ENCODE results near the gene EIF4G3. TPM values are rescaled to one million over a fixed set of nuclear protein-coding genes. Genes with fewer than 3 reads are reported as not detected.

The EIF4G3 gene
- total RNA-seq, 1 donor from 2014 or later = 43.0 TPM

DNA sequence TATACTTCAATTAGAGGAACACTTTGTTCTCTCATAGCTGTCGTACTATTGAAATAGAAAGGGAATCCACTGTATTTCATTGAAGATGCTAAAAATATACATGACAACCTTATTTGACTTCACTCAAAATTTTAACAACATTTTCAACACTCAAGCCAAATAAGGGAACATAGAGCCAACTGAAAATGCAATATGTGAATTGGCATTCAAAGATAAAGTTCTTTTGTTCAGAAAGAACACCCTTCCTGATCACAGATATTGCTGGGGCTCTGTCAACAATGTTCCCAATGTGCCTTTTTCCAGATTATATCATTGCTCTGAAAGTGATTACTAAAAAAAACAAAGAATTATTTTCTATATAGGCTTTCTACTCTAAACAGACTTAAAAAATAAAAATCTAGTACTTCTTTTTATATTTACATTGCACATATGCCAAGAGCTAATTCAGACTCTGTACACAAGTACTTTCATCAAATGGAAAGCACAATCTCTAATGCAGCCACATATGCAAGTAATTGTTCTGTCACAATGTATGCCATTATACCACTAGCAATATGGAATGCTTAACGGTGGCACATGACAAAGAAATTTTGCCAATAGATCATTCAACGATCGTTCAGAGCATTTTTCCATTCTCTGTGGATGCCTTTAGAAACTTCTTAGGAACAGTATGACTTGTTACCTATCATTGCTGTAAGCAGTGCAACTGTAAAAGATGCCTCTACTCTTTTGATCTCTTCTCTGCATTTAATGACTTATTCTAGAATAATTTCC lies 171.0 kb downstream of the EIF4G3 start:
- H3K27ac ChIP-seq = no peak overlapping the region
- TF ChIP-seq, protein P1, sequence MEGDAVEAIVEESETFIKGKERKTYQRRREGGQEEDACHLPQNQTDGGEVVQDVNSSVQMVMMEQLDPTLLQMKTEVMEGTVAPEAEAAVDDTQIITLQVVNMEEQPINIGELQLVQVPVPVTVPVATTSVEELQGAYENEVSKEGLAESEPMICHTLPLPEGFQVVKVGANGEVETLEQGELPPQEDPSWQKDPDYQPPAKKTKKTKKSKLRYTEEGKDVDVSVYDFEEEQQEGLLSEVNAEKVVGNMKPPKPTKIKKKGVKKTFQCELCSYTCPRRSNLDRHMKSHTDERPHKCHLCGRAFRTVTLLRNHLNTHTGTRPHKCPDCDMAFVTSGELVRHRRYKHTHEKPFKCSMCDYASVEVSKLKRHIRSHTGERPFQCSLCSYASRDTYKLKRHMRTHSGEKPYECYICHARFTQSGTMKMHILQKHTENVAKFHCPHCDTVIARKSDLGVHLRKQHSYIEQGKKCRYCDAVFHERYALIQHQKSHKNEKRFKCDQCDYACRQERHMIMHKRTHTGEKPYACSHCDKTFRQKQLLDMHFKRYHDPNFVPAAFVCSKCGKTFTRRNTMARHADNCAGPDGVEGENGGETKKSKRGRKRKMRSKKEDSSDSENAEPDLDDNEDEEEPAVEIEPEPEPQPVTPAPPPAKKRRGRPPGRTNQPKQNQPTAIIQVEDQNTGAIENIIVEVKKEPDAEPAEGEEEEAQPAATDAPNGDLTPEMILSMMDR (IDR thresholded peaks at IDR 0.05) = no peak
- H3K36me3 ChIP-seq = no peaks in the 10 kb centered on the region
- no peaks in the 10 kb centered on the region for H3K4me1 ChIP-seq
- no peaks in the 10 kb centered on the region for H3K27me3 ChIP-seq (ENCODE audit: low read depth)
- intact Hi-C loops (cut with DNase I) = no loop called here
- ATAC-seq (no peak), DNase-seq (no peak)
- H3K4me3 ChIP-seq = no peak overlapping the region
- no peaks in the 10 kb centered on the region for H3K9me3 ChIP-seq

DNA sequence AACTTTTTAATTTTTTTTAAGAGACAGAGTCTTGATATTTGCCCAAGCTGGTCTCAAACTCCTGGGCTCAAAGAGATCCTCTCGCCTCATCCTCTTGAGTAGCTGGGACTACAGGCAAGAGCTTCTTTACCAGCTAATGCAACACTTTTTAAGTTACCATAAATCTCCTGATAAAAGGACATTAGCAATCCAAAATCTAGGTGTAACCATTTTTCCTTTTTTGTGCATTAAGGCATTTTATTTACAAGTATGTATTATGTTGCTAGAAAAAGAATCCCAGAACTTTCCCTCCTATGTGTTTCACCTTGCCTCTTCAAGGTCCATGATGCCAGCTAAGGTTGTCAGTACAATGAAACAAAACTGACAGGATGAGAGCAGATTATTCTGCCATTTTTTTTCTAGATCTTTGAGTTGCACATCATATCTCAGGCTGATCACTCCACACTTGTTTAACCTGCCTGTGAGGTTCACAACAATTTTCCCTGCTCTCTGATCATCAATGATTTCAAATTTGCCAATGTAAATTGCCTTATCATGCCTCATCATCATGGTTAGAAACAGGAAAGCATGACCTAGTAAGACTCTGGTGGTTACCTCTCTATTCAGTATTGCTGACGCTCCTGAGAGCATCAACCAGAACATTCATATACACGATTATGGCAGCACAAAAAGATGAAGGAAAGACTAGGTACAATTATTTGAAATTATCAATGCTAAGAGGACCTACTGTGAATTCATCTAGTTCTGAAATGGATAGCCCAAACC lies 173.2 kb downstream of the EIF4G3 start:
- DNase-seq = no peak
- TF ChIP-seq, protein P1 (IDR thresholded peaks at IDR 0.05) = no peak
- Histone ChIP-seq H3K9me3 (no peaks in the 10 kb centered on the region), H3K4me3 (no peak overlapping the region), H3K27me3 (ENCODE audit: low read depth) (no peaks in the 10 kb centered on the region), H3K27ac (no peak overlapping the region), H3K36me3 (no peaks in the 10 kb centered on the region), H3K4me1 (no peaks in the 10 kb centered on the region)
- ATAC-seq = no peak
- intact Hi-C loops (cut with DNase I) = no loop called here

DNA sequence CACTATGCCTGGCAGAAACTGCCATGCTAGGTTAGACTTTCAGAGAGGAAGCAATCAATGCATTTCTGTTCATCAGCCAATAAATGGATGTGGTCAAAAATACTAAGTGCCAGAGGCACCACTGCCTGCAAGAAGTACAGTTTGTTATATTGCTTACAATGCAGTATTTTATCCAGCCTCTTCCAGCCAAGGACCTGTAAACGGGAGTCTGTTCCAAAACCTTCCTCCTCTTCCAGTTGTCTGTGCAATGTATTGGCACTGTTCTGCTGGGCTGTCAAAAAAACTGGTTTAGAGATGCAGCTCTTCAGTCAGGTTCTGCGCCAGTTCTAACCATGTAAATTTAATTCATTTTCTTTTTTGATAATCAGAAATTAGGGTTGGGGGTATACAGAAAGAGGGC lies 175.7 kb downstream of the EIF4G3 start:
- Histone ChIP-seq H3K4me3 (no peak overlapping the region), H3K36me3 (no peaks in the 10 kb centered on the region), H3K9me3 (no peaks in the 10 kb centered on the region), H3K4me1 (no peaks in the 10 kb centered on the region), H3K27ac (no peak overlapping the region), H3K27me3 (ENCODE audit: low read depth) (no peaks in the 10 kb centered on the region)
- no peak for DNase-seq
- no peak for ATAC-seq
- intact Hi-C loops (cut with DNase I) = no loop called here
- TF ChIP-seq, protein P1 (IDR thresholded peaks at IDR 0.05) = no peak

DNA sequence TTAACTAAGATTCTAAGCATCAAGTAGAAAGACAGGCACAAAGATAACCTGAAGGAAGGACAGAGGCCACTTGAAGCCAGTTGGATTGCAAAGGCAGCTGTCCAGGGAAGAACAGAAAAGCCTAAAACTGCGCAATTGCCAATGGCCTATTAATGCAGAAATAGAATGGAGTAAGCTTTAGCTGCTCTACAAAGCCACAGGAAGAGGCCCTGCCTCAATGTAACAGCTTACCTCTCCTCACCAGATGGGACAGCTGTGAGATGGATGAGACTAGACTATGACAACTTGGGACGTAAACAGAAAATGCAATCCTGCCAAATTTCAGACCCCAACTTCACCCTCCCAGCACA lies 176.5 kb downstream of the EIF4G3 start:
- no peaks in the 10 kb centered on the region for H3K4me1 ChIP-seq
- intact Hi-C loops (cut with DNase I) = no loop called here
- H3K27ac ChIP-seq = no peak overlapping the region
- H3K4me3 ChIP-seq = no peak overlapping the region
- no peaks in the 10 kb centered on the region for H3K9me3 ChIP-seq
- H3K27me3 ChIP-seq (ENCODE audit: low read depth) = no peaks in the 10 kb centered on the region
- no peaks in the 10 kb centered on the region for H3K36me3 ChIP-seq
- TF ChIP-seq, protein P1 (IDR thresholded peaks at IDR 0.05) = no peak
- no peak for DNase-seq
- ATAC-seq = no peak

DNA sequence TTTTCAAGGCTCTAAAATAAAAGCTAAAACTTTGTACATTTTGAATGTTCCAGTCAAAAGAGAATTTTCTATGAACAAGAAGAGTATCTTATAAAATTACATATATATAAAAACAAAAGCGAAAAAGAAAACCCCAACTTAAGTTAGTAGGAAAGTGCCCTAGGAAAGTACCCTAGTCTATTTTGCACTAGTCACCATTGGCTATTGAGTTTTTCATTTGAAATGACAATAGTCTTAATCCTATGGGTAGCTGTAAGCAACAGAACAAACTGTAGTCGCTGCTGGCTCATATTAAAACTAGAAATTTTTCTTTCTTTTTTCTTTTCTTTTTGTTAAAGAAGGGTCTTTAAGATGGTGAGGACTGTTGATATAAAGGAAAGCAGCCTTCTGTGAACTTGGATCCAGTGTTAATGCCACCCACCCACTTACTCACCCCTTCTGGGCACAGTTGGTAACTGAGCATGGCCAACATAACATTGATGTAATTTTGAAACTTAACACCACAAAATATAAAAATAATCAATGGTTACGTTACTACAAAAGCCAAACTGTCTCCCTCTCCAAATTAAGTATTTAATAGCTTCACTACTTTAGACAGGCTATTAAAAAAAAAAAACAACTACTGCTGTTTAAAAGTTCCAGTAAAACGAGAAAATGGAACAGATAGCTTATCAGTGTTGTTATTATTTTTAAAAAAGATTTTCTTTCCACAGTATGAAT lies 177.0 kb downstream of the EIF4G3 start:
- ATAC-seq = no peak
- intact Hi-C loops (cut with DNase I) = no loop called here
- TF ChIP-seq, protein P1 (IDR thresholded peaks at IDR 0.05) = no peak

More for the DNA sequence above, 177.0 kb downstream of the EIF4G3 start:
- Histone ChIP-seq H3K27ac (no peak overlapping the region), H3K4me3 (no peak overlapping the region), H3K9me3 (no peaks in the 10 kb centered on the region), H3K4me1 (no peaks in the 10 kb centered on the region), H3K36me3 (no peaks in the 10 kb centered on the region), H3K27me3 (ENCODE audit: low read depth) (no peaks in the 10 kb centered on the region)
- DNase-seq = no peak

All from lower lobe of right lung (tissue), 2 donors.